GM18519 (cell line): ENCODE measurements around the gene UBR3.
"Not testable (repeated sequence)": the region's sequence is repeated elsewhere in the genome, so short reads cannot be mapped to it uniquely, and the experiment has no call there.

Source experiments
- ATAC-seq: cut with Tn5 transposase; IDR thresholded peaks from one replicate; pipeline ENCODE4 v1.9.1; 2021; ENCODE audit warnings: mild to moderate bottlenecking, moderate library complexity; ENCODE audit not compliant: unreplicated experiment, low FRiP score

The UBR3 gene

DNA sequence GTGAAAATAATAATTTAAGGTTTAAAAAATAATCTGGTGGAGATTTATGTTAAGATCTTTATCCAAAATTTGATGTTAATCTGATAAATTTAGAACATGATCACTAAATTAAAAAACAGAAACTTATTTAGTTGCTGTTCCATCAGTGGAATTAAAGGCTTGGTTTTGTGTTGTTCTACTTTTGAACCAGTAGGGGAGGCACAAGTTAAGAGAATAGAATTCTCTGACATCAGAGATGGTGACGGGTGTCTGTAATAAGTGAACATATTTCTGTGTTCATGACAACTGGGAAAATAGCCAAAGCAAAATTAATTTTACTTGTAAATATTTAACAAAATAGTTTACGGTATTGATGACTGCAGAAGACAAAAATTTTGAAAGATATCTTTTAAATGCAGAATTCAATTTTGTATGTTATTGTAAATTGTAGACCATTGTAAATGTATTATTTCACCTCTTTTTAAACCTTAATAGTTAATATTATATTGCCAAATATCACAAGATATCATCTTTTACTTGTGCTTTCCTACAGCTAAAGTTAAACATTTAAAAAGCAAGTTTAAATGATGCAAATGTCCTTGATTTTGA lies 106.0 kb downstream of the UBR3 start:
- ATAC-seq = no peak

DNA sequence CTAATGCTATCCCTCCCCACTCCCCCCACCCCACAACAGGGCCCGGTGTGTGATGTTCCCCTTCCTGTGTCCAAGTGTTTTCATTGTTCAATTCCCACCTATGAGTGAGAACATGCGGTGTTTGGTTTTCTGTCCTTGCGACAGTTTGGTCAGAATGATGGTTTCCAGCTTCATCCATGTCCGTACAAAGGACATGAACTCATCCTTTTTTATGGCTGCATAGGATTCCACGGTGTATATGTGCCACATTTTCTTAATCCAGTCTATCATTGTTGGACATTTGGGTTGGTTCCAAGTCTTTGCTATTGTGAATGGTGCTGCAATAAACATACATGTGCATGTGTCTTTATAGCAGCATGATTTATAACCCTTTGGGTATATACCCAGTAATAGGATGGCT lies 109.4 kb downstream of the UBR3 start:
- ATAC-seq = not testable (repeated sequence)

DNA sequence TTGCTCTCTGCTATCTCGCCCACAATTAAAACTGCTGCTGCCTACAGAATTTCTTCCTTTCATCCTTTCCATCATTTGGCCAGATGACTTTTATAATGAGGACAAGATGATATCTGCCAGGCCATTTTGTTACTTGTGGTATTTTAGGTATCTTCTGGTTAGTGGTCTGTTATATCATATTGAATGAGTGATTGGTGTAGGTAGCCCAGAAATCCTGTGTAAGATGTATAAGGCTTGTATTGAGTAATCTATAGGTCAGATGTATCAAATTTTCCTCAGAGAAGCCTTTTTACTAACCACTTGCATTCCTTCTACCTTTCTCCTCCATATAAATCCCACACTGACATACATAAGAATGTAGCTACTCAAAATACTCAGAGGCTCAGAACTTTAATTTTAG lies 118.3 kb downstream of the UBR3 start:
- ATAC-seq = no peak

DNA sequence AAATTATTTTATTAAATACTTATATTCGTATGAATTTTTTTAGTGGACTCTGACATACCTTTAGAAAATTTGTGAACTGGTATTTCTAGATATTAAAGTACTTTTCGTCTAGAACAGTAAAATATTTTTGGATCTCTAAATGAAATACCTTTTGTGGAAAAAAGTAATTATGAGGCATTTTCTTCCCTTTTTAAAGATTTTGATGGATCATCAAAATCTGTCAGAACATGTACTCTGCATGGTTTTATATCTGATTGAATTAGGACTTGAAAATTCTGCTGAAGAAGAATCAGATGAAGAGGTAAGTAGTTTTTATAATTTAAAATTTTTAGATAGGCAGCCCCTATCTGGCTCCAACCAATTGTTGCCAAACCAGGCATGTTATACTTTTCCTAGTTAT lies 118.8 kb downstream of the UBR3 start:
- no peak for ATAC-seq

DNA sequence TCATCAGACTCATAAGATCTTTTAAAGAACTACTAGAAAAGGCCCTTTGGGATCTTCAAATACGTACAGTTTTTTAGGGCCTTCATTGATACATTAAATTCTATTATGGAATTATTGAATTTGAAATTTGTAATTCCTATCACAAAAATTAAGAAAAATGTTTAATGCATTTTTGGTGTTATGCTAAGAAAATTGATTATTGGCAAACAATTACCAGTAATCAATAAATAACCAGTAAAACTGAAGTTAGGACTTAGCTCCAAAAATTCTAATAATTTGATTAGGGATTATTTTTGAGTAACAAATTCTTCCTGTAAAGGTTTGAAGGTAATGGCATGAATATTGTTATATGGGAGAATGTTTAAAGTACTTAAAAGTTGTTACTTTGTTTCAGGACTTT lies 119.3 kb downstream of the UBR3 start:
- ATAC-seq = no peak

DNA sequence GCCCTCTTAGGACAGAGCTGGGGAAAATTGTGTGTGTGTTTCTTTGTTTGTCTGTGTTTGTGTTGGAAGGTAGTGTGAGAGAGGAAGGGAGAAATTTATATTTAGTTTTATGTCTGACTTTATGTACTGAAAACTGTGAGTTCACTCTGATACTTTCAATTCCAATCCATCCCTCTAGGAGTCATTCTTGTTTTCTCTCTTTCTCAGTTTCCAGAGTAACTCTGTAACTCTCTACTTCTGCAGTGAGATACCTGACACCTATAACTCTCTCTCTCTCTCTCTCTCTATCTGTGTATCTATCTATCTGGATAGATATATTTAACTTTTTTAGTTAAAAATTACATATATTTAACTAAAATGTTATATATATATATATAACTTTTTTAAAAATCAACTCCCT lies 128.7 kb downstream of the UBR3 start:
- ATAC-seq = no peak

DNA sequence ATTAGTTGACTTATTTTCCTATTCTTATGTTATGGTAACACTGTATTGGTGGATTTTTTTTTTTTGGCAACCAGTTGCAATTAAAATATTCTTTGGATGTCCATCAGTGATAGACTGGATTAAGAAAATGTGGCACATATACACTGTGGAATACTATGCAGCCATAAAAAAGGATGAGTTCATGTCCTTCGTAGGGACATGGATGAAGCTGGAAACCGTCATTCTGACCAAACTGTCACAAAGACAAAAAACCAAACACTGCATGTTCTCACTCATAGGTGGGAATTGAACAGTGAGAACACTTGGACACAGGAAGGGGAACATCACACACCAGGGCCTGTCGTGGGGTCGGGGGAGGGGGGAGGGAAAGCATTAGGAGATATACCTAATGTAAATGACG lies 130.0 kb downstream of the UBR3 start:
- ATAC-seq = not testable (repeated sequence)

DNA sequence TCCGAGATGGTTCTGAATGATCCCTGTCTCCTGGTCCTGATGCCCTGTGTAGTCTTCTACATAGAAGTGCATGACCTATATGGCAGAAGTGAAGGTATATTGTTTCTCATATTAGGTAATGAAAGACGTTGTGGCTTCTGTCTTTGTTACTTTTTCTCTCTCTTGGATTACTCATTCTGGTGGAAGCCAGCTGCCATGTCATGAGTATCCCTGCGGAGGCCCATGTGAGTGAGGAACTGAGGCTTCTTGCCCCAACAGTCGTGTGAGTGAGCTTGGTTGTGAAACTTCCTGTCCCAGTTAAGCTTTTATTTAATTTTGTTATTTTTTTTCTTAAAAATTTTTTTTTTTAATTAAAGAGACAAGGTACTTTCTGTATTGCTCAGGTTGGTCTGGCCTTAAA lies 134.7 kb downstream of the UBR3 start:
- ATAC-seq = no peak

DNA sequence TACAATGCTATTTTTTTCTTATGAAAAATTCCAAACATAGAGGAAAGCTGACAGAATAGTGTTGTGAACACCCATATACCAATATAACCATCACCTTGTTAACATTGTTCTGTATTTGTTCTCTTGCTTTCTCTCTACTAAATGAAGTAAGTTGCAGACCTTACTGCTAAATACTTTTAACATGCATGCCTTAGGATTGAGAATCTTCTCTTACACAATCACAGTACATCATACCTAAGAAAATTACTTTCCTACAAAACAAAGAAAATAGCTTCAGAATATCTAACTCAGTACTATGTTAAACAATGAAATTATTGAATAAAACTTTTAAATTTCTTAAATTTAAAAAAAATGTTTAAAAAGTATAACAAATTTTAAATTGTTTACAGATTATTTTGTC lies 136.5 kb downstream of the UBR3 start:
- no peak for ATAC-seq

DNA sequence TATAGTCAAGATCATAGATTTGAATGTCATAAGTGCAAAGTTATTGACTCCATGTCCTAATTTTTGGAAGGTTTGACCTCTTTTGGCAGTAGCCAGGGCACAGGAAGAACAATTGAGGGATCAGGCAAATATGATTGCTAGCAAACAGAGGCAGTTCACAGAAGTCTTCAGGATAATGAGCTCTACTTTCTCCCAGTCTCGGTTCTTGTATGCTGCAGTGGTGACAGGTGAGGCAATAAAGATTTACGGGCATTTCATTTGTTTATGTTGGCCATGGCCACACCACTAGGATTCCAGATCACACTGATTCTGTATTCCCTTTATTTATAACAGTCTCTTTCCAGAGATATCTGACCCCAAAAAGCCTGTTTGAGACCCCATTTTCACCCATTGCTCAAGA lies 137.5 kb downstream of the UBR3 start:
- no peak for ATAC-seq

DNA sequence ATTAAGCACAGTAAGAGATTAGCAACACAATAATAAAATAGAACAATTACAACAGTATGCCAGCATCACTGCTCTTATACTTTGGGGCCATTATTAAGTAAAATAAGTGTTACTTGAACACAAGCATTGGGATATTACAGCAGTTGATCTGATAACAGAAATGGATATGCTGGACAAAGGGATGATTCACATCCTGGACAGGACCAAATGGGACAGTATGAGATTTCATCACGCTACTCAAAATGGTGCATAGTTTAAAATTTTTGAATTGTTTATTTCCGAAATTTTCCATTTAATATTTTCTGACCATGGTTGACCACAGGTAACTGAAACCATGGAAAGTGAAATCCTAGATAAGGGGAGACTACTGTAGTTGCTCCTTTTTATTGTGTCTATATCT lies 138.2 kb downstream of the UBR3 start:
- ATAC-seq = no peak

DNA sequence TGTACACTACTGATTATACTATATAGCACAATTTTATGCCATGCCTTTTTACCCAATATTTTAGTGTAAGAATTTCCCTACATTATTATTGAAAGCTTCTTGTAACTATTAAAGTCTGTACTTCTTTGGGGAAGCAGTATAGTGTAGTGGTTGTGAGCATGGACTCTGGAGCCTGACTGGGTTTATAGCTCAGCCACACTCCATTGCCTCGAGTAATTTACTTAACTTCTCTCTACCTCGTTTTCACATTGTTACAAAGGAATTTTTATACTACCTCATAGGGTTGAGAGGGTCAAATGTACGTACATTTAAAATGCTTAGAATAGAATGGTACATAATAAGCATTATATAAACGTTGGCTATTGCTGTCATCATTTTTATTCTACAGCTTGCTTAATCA lies 139.2 kb downstream of the UBR3 start:
- no peak for ATAC-seq

DNA sequence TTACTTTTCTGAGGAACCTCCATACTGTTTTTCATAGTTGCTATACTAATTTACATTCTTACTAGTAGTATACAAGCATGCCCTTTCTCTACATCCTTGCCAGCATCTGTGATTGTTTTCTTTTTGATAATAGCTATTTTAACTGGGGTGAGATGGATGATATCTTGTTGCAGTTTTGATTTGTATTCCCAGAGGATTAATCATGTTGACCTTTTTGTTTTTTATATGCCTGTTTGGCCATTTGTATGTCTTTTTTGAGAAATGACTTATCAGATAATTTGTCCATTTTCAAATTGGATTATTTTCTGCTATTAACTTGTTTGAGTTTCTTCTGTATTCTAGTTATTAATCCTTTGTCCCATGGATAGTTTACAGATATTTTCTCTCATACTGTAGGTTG lies 141.5 kb downstream of the UBR3 start:
- ATAC-seq = no peak

DNA sequence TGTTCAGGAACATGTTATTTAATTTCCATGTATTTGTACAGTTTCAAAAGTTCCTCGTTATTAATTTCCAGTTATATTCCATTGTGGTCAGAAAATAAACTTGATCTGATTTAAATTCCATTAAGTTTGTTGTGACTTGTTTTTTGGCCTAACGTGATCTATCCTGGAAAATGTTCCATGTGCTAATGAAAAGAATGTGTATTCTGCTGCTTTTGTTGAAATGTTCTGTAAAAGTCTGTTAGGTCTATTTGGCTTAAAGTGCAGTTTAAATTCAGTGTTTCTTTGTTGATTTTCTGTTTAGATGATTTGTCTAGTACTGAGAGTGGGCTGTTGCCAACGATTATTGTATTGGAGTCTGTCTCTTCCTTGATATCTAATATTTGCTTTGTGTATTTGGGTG lies 148.0 kb downstream of the UBR3 start:
- no peak for ATAC-seq

DNA sequence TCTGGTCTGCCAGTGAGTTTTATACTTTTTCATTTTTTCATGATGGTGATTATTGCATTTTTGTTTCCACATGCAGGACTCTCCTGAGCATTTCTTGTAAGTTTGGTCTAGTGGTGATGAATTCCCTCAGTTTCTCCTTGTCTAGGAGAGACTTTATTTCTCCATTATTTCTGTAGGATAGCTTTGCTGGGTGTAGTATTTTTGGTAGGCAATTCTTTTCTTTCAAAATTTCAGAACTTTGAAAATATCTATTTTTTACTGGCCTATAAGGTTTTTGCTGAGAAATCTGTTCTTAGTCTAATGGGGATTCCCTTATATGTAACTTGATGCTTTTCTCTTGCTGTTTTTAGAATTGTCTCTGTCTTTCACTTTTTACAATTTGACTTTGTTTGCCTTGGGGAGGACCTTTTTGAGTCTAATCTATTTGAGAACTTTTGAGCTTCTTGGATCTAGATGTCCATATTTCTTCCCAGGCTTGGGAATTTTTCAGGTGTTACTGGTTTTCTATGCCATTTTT lies 149.1 kb downstream of the UBR3 start:
- ATAC-seq = no peak

DNA sequence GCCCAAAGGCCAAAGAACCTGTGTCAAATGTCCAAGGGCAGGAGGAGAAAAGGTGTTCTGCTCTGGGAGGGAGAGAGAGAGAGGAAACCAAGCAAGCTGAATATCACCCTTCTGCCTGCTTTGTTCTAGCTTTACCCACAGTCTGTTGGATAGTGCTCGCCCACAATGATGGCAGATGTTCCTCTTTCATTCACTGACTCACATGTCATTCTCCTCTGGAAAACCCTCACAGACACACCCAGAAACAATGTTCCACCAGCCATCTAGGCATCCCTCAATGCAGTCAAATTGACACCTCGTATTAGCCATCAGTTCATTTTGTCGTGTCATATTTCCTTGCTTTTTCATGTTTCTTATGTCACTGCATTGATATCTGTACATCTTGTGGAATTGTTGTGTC lies 150.3 kb downstream of the UBR3 start:
- ATAC-seq = no peak

DNA sequence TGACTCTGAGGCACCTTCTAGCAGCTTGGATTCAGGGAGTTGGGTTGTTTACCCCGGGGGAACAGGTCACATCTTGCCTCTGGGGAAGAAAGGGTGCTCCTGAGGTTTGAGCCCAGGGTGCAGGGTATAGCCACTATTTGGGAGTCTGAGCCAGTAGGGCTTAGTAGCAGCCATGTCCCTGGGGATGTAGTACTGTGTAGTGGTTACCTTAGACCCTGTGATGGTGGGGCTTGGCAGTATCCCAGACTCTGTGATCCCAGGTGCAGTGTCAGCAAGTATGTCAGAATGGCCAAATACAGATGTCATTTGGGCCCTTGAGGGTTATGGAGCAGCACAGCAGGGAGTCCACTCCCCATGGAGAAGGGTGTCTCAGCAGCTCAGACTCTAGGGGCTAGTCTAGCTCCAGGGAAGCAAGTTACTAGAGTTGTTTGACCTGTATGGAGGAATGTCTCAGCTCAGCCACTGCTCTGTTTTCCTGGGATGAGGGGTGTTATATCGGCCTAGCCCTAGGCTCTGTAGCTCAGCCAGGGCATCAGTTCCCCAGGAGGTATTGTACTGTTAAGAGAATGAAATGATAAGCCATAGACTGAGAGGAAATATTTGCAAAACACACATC lies 151.3 kb downstream of the UBR3 start:
- ATAC-seq = no peak

DNA sequence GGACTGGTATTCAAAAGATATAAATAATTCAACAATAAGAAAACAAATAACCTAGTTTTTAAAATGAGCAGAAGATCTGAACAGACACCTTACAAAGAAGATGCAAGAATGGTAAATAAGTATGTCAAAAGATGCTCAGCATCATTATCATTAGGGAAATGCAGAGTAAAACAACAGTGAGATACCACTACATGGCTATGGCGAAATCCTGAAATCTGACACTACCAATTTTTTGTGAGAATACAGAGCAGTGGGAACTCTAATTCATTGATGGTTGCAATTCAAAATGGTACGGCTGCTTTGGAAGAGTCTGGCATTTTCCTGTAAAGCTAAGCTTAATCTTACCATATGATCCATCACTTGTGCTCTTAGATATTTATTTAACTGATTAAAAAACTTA lies 151.8 kb downstream of the UBR3 start:
- ATAC-seq = no peak

DNA sequence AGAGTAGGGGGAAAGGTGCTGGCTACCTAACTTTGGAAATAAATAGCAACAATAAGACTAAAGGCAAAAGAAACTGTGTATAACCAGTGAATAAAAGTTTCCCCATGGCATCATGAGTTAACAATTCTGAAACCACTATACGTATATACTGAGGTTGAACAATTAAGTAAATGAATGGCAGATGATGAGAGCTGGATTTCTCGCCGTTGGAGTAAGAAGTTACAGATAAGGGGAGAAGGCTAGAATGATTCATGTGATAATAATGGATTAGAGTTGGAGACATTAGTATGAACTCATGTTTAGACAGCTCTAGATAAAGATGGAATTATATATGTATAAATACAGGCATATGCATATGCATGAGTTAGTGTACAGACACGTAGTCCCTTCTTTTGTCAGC lies 152.7 kb downstream of the UBR3 start:
- ATAC-seq = no peak

DNA sequence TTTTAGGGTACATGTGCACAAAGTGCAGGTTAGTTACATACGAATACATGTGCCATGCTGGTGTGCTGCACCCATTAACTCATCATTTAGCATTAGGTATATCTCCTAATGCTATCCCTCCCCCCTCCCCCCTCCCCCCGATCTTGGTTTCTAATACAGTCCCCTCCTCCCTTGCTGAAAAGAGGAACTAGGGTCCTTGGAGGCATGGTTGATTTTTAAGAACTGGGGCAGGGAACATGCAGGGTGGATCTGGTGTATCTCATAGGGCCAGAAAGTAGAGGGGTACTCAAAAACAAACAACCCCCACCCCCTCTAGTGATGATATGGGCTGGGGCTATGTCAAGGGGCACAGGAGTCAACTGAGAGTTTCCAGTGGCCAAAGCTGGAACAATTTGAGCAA lies 153.4 kb downstream of the UBR3 start:
- no peak for ATAC-seq

DNA sequence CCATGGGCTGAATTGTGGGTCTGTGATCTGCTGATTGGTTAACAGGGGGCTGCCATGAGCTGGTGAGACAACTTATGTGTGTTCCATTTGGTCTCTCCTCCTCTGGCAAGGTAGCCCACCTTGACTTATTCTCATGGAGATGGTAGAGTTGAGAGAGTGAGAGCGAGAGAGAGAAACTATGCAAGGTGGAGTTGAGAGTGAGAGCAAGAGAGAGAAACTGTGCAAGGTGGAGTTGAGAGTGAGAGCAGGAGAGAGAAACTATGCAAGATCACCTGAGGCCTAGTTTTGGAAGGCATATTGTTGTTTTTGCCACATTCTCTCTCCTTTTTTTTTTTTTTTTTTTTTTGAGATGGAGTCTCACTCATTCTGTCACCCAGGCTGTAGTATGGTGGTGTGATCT lies 155.7 kb downstream of the UBR3 start:
- no peak for ATAC-seq

DNA sequence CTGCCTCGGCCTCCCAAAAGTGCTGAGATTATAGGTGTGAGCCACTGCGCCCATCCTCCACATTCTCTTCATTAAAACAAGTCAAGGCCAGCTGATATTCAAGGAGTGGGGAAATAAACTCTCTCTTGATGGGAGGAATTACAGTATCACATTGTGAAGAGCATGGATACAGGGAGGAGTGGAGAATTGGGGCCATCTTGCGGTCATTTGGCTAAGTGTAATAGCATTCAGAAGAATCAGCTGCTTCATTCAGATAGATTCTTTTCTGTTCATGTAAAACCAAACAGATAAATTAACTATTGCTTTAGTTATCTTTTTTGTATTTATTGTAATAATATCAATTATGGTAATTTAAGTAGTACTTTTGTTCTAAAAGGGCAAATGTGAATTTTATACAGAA lies 156.3 kb downstream of the UBR3 start:
- ATAC-seq = no peak

DNA sequence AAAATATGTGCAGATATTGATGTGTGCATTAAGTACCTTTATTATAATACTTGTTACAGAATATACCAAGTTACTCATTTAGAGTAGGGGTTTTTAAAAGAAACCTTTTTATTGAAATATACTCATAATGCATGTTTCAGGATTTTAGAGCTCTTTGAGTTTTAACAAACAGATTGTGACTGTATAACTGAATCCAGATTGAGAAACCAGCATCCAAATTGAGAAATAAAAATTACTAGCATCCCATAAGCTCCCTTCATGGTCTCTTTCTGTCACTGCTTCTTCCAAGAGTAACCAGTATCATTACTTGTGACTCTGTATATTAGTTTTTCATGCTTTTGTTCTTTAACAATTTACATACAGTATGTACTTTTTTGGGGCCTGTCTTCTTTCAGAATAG lies 156.9 kb downstream of the UBR3 start:
- ATAC-seq = no peak
